Upper lobe of left lung (tissue), 4 donors: ENCODE measurements around the gene TIGD2.

Experiments used
- CTCF ChIP-seq, 6 experiments: fragments of 450-650 bp in 4 of 6; fragments of 200-600 bp in 2 of 6; sonication (generic) in 2 of 6; IDR thresholded peaks; one replicate each; pipeline ENCODE4 v1.5.1; 2016 to 2019; ENCODE audit warnings: antibody characterized with exemption in 6 of 6
- EP300 ChIP-seq, 4 donors: sonication (generic); formaldehyde crosslinking; IDR thresholded peaks; one replicate each; pipeline ENCODE4 v1.5.1; 2017; ENCODE audit warnings: antibody characterized with exemption in 4 of 4, control low read depth in 2 of 4

DNA sequence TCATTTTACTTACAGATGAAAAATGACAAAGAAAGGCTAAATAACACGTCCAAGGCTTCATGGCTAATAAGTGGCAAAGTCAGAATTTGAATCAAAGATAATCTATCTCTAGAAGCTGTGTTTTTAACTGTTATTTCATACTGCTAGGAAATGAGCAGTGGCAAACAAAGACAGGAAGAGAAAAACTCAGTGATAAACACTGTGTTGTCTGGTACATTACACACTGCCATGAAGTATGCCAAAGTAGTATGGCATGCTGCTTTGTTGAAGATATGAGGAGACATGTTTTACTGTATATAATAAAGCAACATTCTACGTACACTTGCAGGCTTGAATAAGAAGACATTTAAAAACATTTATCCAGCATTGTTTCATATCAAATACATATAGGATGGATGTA lies 49.5 kb downstream of the TIGD2 start:
- no peak for TF ChIP-seq CTCF (IDR thresholded peaks at IDR 0.05)
- no peak for TF ChIP-seq EP300 (IDR thresholded peaks at IDR 0.05)
